HT-29 (cell line): ENCODE data around the gene NAV3. TPM values are rescaled to one million over a fixed set of nuclear protein-coding genes. Genes with fewer than 3 reads are reported as not detected.

Source experiments
- DNase-seq: peaks from one replicate; pipeline ENCODE4 v3.0.0-alpha.2; 2015; ENCODE audit warnings: low spot score
- total RNA-seq: library from RNA; depleted of rRNA; stranded (reverse); fragments of >200 nt; shearing (Covaris generic); gene quantifications from 2 replicates; pipeline ENCODE4 v1.2.3, GENCODE V29; 2014

NAV3 gene
- total RNA-seq, 1 experiment from 2014 or later, result 0.38 TPM

- DNase-seq, result peak; percentile 72
Measured at GRCh38 chr12:77845831-77846230, 15.1 kb downstream of the NAV3 start.

GRCh38 chr12:77847060-77847541 is 16.4 kb downstream of the NAV3 start:
- peak; percentile 63 for DNase-seq

- peak; percentile 82 for DNase-seq
Measured at GRCh38 chr12:77847680-77848431, 17.2 kb downstream of the NAV3 start.

- no peak for DNase-seq
Measured at GRCh38 chr12:77850129-77850528, 19.4 kb downstream of the NAV3 start.

GRCh38 chr12:77850698-77851097 is 20.0 kb downstream of the NAV3 start:
- DNase-seq, result no peak

GRCh38 chr12:77855548-77855947 is 24.9 kb downstream of the NAV3 start:
- DNase-seq, result no peak

GRCh38 chr12:77861317-77861716 is 30.6 kb downstream of the NAV3 start:
- no peak for DNase-seq

- no peak for DNase-seq
Measured at GRCh38 chr12:77865178-77865577, 34.5 kb downstream of the NAV3 start.

GRCh38 chr12:77878901-77879300 is 48.2 kb downstream of the NAV3 start:
- no peak for DNase-seq

- DNase-seq, result no peak
Measured at GRCh38 chr12:77882709-77883108, 52.0 kb downstream of the NAV3 start.

GRCh38 chr12:77888611-77889010 is 57.9 kb downstream of the NAV3 start:
- DNase-seq, result peak; percentile 64

GRCh38 chr12:77891518-77892147 is 60.9 kb downstream of the NAV3 start:
- no peak for DNase-seq

GRCh38 chr12:77893918-77894317 is 63.2 kb downstream of the NAV3 start:
- peak; percentile 96 for DNase-seq

- no peak for DNase-seq
Measured at GRCh38 chr12:77894556-77894955, 63.9 kb downstream of the NAV3 start.

GRCh38 chr12:77895699-77896098 is 65.0 kb downstream of the NAV3 start:
- DNase-seq, result no peak

- DNase-seq, result no peak
Measured at GRCh38 chr12:77907936-77908335, 77.2 kb downstream of the NAV3 start.

- DNase-seq, result peak; percentile 36
Measured at GRCh38 chr12:77914081-77914488, 83.4 kb downstream of the NAV3 start.

- DNase-seq, result no peak
Measured at GRCh38 chr12:77915071-77915600, 84.4 kb downstream of the NAV3 start.

GRCh38 chr12:77916276-77916675 is 85.6 kb downstream of the NAV3 start:
- DNase-seq, result no peak

GRCh38 chr12:77918046-77918445 is 87.4 kb downstream of the NAV3 start:
- no peak for DNase-seq

- no peak for DNase-seq
Measured at GRCh38 chr12:77919450-77919849, 88.8 kb downstream of the NAV3 start.

GRCh38 chr12:77923882-77924281 is 93.2 kb downstream of the NAV3 start:
- DNase-seq, result no peak

GRCh38 chr12:77924703-77925102 is 94.0 kb downstream of the NAV3 start:
- DNase-seq, result peak; percentile 45
